ENCODE data around the gene CD6. TPM values are rescaled to one million over a fixed set of nuclear protein-coding genes. Genes with fewer than 3 reads are reported as not detected.

CD6 gene
- total RNA-seq, 1 donor from 2014 or later: 0.39 TPM

DNA sequence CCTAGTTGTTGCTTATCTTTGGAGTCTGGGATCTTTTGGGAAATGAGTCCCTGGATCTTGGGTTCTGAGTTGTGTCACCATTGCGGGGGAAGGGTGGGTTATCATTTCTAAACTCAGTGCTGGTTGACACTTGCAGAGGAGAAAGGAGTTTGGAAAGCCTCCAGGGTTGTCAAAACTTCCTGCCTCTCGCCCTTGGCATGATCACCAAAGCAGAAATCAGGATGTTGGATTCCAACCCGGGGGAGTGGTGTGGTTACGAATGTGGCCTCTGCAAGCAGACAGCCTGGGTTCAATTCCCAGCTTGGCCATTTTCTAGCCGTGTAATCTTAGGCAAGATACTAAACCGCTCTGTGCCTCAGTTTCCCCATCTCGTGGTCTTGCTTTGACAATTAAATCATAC is 24.3 kb downstream of the CD6 start:
- DNase-seq (ENCODE audit: low read depth): no peak
- Histone ChIP-seq H2AFZ (ENCODE audit: low read depth, low read length) (no peak overlapping the region), H3K4me1 (ENCODE audit: insufficient read depth, low read length) (peaks cover 3% of the 10 kb centered on the region), H3K79me2 (ENCODE audit: insufficient read depth, low read length) (no peaks in the 10 kb centered on the region), H3K9me3 (ENCODE audit: insufficient read depth, low read depth, low read length) (no peaks in the 10 kb centered on the region), H3K27me3 (ENCODE audit: insufficient read depth, low read length) (peaks cover 18% of the 10 kb centered on the region), H4K20me1 (ENCODE audit: insufficient read depth, low read length) (no peaks in the 10 kb centered on the region), H3K36me3 (ENCODE audit: insufficient read depth, low read length) (no peaks in the 10 kb centered on the region), H3K4me2 (ENCODE audit: low read length) (no peak overlapping the region), H3K27ac (ENCODE audit: low read depth, low read length) (no peak overlapping the region), H3K9ac (ENCODE audit: low read length) (no peak overlapping the region), H3K4me3 (ENCODE audit: insufficient read depth, low read depth, low read length) (no peak overlapping the region)
- Mint-ChIP-seq H3K4me1 (ENCODE audit: low read depth, unreplicated experiment) (peaks cover 6% of the 10 kb centered on the region), H3K27me3 (ENCODE audit: low read depth, unreplicated experiment) (peaks cover 23% of the 10 kb centered on the region), H3K27ac (ENCODE audit: unreplicated experiment) (no peak overlapping the region), H3K4me3 (ENCODE audit: unreplicated experiment) (no peak overlapping the region), H3K36me3 (ENCODE audit: low read depth, unreplicated experiment) (no peaks in the 10 kb centered on the region), H3K9me3 (ENCODE audit: unreplicated experiment) (no peaks in the 10 kb centered on the region)
- TF ChIP-seq EZH2 (IDR thresholded peaks at IDR 0.05; ENCODE audit: insufficient read depth, low read length): no peak
- TF ChIP-seq, protein P1, sequence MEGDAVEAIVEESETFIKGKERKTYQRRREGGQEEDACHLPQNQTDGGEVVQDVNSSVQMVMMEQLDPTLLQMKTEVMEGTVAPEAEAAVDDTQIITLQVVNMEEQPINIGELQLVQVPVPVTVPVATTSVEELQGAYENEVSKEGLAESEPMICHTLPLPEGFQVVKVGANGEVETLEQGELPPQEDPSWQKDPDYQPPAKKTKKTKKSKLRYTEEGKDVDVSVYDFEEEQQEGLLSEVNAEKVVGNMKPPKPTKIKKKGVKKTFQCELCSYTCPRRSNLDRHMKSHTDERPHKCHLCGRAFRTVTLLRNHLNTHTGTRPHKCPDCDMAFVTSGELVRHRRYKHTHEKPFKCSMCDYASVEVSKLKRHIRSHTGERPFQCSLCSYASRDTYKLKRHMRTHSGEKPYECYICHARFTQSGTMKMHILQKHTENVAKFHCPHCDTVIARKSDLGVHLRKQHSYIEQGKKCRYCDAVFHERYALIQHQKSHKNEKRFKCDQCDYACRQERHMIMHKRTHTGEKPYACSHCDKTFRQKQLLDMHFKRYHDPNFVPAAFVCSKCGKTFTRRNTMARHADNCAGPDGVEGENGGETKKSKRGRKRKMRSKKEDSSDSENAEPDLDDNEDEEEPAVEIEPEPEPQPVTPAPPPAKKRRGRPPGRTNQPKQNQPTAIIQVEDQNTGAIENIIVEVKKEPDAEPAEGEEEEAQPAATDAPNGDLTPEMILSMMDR (IDR thresholded peaks at IDR 0.05; ENCODE audit: insufficient read depth, low read depth, low read length): no peak
- no peak for FAIRE-seq

DNA sequence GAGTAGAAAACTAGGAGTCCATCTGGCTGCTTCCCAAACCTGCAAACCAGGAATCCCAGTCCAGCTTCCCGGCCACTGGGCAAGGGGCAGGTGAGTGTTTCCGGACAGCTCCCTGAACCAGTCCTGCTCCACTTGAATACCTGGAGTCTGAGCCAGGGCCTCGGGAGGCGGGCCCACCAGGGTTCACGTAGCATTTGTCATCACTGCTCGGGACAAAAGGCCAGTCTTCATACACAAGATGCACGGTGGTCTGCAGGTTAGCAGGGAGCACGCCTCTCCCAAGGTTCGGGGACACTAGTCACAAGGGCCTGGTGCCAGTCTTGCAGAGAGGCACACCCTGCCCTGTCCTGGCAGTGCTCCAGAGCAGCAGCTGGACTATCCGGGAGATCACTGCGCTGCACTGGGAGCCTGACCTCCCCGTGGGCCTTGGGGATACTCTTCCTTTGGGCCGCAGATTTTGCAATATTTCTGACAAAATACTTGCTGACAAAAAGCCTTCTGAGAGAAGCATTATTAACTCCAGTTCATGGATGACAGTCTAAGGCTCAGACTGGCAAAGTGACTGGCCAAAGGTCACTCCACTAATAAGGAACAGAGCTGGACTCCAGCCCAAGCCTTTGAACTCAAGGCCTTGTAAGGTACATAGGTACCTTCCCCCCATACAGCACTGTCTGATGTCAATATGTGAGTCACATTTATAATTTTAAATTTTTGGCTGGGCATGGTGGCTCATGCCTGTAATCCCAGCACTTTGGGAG is 25.1 kb downstream of the CD6 start:
- Histone ChIP-seq H3K9ac (ENCODE audit: low read length) (no peak overlapping the region), H3K4me2 (ENCODE audit: low read length) (no peak overlapping the region), H3K36me3 (ENCODE audit: insufficient read depth, low read length) (no peaks in the 10 kb centered on the region), H3K9me3 (ENCODE audit: insufficient read depth, low read depth, low read length) (no peaks in the 10 kb centered on the region), H3K27me3 (ENCODE audit: insufficient read depth, low read length) (peaks cover 18% of the 10 kb centered on the region), H4K20me1 (ENCODE audit: insufficient read depth, low read length) (no peaks in the 10 kb centered on the region), H3K79me2 (ENCODE audit: insufficient read depth, low read length) (no peaks in the 10 kb centered on the region), H3K4me1 (ENCODE audit: insufficient read depth, low read length) (peaks cover 3% of the 10 kb centered on the region), H3K4me3 (ENCODE audit: insufficient read depth, low read depth, low read length) (no peak overlapping the region), H3K27ac (ENCODE audit: low read depth, low read length) (no peak overlapping the region), H2AFZ (ENCODE audit: low read depth, low read length) (no peak overlapping the region)
- peaks cover 6% of the 10 kb centered on the region for H3K4me1 Mint-ChIP-seq (ENCODE audit: low read depth, unreplicated experiment)
- no peak overlapping the region for H3K27ac Mint-ChIP-seq (ENCODE audit: unreplicated experiment)
- FAIRE-seq (no peak), DNase-seq (ENCODE audit: low read depth) (no peak)
- TF ChIP-seq, protein P1 (IDR thresholded peaks at IDR 0.05; ENCODE audit: insufficient read depth, low read depth, low read length): no peak
- no peak for TF ChIP-seq EZH2 (IDR thresholded peaks at IDR 0.05; ENCODE audit: insufficient read depth, low read length)
- no peak overlapping the region for H3K4me3 Mint-ChIP-seq (ENCODE audit: unreplicated experiment)
- H3K9me3 Mint-ChIP-seq (ENCODE audit: unreplicated experiment): no peaks in the 10 kb centered on the region
- H3K27me3 Mint-ChIP-seq (ENCODE audit: low read depth, unreplicated experiment): peaks cover 25% of the 10 kb centered on the region
- no peaks in the 10 kb centered on the region for H3K36me3 Mint-ChIP-seq (ENCODE audit: low read depth, unreplicated experiment)

DNA sequence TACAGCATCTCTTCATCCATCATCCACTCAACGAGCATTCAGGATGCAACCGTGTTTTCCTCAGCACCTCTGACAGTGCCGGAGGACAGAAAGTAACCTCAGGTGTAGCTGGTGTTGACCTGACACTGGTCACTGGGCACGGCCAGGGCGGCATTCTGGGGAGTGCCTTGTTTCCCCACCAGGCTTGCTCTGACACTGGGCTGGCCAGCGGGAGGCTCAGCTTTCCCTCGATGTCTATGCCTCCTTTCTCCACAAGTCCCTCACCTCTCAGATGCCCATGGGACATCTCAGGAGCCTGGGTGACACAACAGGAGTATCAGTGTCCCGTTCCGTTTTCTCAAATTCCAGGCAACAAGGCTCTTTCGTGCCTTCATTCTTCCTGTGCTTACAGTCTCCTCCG is 28.9 kb downstream of the CD6 start:
- no peaks in the 10 kb centered on the region for H3K79me2 ChIP-seq (ENCODE audit: insufficient read depth, low read length)
- no peaks in the 10 kb centered on the region for H3K9me3 ChIP-seq (ENCODE audit: insufficient read depth, low read depth, low read length)
- H3K27me3 ChIP-seq (ENCODE audit: insufficient read depth, low read length): peaks cover 2% of the 10 kb centered on the region
- no peak overlapping the region for H3K4me2 ChIP-seq (ENCODE audit: low read length)
- no peak overlapping the region for H3K27ac Mint-ChIP-seq (ENCODE audit: unreplicated experiment)
- no peak overlapping the region for H3K4me3 ChIP-seq (ENCODE audit: insufficient read depth, low read depth, low read length)
- H3K9ac ChIP-seq (ENCODE audit: low read length): no peak overlapping the region
- H3K4me1 ChIP-seq (ENCODE audit: insufficient read depth, low read length): peaks cover 15% of the 10 kb centered on the region
- no peaks in the 10 kb centered on the region for H3K9me3 Mint-ChIP-seq (ENCODE audit: unreplicated experiment)
- no peak overlapping the region for H3K27ac ChIP-seq (ENCODE audit: low read depth, low read length)
- FAIRE-seq: no peak
- H4K20me1 ChIP-seq (ENCODE audit: insufficient read depth, low read length): no peaks in the 10 kb centered on the region
- peaks cover 14% of the 10 kb centered on the region for H3K4me1 Mint-ChIP-seq (ENCODE audit: low read depth, unreplicated experiment)
- peaks cover 27% of the 10 kb centered on the region for H3K27me3 Mint-ChIP-seq (ENCODE audit: low read depth, unreplicated experiment)
- H3K4me3 Mint-ChIP-seq (ENCODE audit: unreplicated experiment): no peak overlapping the region
- H3K36me3 ChIP-seq (ENCODE audit: insufficient read depth, low read length): no peaks in the 10 kb centered on the region
- no peak for DNase-seq (ENCODE audit: low read depth)
- H2AFZ ChIP-seq (ENCODE audit: low read depth, low read length): no peak overlapping the region
- no peaks in the 10 kb centered on the region for H3K36me3 Mint-ChIP-seq (ENCODE audit: low read depth, unreplicated experiment)
- TF ChIP-seq, protein P1 (IDR thresholded peaks at IDR 0.05; ENCODE audit: insufficient read depth, low read depth, low read length): no peak
- no peak for TF ChIP-seq EZH2 (IDR thresholded peaks at IDR 0.05; ENCODE audit: insufficient read depth, low read length)
